GM19467 (cell line): ENCODE data around the gene MAD1L1.

ENCODE experiments used
- ATAC-seq: cut with Tn5 transposase; IDR thresholded peaks from one replicate; pipeline ENCODE4 v1.9.1; 2021; ENCODE audit warnings: mild to moderate bottlenecking, moderate library complexity; ENCODE audit not compliant: unreplicated experiment

Gene MAD1L1

GRCh38 chr7:2143981-2144595, 88.7 kb downstream of the MAD1L1 start:
- no peak for ATAC-seq

GRCh38 chr7:2143450-2143849, 89.3 kb downstream of the MAD1L1 start:
- ATAC-seq = no peak

DNA sequence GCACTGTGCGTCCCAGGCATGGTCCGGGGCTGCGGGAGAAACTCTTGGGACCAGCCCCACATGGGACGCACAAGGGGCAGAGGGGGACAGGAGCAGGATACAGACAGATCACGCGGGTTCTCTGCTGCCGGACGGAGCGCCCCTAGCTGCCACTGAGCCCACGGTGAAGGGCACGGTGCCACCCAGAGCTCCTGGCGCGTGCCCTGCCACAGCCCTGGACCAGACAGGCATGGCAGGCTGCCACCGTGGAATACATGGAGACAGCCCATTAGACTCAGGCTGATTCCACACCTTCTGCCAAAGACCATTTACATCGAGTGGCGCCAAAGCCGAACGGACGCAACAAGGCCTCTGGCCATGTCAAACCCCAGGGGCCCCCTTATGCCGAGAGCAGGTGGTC, 90.4 kb downstream of the MAD1L1 start:
- ATAC-seq = no peak

GRCh38 chr7:2141651-2142050, 91.1 kb downstream of the MAD1L1 start:
- ATAC-seq = no peak

DNA sequence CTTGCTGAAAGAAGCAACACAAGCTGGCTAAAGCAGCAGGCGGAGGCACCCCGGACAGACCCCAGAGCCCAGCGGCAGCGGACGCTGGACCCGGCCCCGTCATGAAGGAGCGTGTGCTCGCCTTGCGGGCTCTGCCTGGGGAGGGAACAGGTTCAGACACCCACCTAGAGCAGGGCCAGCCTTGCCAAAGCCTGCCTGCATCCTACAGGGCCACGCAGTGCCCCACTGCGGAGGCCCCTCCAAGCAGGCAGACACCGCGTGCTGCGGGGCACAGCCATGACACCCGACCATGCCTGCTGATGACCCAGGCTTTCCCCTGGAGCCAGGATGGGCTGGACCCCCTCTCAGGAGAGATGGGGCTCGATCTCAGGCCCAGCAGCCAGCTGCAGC, 91.7 kb downstream of the MAD1L1 start:
- no peak for ATAC-seq

- no peak for ATAC-seq
These were observed 92.3 kb downstream of the MAD1L1 start for GRCh38 chr7:2140216-2141020.

DNA sequence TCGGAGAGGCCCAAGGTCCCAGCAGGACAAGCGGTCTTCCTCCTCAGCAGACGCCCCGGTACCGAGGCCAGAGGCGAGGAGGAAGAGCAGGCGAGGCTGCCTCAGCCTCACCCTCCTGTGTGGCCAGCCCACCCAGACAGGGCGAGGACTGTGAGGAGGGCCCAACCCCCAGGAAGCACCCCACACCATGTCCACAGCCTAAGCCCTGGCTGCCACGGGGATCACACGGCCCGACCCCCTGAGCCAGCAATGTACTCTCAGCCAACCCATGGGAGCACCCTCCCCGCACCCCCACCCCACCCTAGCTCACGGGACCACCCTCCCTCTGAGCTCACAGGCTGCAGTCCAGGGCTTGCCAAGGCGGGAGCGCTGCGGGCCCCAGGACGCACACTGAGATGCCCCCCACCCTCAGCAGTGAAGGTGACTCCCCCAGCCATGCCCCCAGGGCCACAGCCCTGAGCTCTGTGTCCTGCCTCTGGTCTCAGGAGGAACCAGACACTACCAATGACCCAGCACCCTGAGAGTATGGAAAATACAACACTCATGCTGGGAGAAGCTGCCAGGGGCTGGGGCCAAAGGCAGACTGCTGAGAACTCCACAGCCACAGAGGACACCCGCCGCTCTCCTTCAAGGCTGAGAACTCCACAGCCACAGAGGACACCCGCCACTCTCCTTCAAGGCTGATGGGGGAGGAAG, 93.6 kb downstream of the MAD1L1 start:
- no peak for ATAC-seq

DNA sequence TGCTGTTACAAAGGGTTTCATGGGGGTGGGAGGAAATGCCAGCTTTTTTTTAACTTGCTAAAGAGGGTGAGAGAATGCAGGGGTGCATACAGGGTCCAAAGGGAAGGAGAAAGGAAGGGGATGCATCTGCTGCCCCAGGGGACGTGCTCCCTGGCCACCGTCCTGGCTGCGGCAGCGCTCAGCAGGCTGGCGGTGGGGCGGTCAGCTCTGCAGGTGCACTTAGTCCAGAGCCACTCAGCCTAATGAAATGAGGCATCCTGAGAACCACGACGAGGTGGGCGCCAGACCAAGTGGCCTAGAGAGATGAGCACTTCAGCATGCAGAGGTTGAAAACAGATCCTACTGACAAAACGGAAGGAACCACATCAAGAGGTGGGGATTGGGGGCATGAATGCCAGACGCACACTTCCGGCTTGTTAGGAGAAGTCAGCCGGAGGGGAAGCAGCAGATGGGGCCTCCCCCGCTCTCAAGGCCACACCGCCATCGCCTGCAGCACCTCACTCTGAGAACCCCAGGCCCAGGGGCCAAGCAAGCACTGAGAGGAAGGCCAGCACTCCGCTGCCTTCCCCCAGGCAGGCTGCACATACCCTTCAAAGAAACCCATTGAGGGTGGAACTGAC, 94.5 kb downstream of the MAD1L1 start:
- ATAC-seq = peak; percentile 48

- no peak for ATAC-seq
These were observed 98.0 kb downstream of the MAD1L1 start for GRCh38 chr7:2134740-2135139.

DNA sequence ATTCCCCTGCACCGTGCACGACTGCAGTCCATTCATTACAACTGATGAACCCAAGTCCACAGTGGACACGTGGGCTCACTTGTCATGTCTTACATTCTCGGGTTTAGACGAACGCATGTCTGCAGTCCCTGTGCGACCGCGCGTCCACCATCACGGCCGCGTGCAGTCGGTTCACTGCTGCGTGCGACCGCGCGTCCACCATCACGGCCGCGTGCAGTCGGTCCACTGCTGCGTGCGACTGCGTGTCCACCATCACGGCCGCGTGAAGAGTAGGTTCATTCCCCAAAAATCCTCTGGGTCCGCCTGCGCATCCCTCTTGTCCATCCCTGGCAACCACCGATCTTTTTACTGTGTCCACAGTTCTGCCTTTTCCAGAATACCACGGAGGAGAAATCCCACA, 100.5 kb downstream of the MAD1L1 start:
- no peak for ATAC-seq

DNA sequence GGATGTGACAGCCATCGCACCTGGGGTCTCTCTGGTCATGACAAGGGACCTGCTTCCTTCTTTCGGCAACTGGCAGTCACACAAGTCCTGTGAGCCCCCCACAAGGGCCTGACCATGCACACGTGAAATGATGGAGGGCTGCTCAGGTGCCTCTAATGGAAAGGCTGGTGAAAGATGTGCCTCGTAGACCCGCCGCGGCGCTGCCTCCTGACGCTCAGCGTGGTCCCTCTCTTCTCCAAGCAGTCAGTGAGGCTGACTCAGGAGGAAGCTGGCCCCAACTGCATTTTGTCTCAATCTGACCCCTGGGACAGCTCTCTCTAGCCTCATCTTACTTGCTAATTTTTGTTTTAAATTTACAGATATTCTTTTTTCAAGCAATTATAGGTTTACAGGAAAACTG, 100.9 kb downstream of the MAD1L1 start:
- ATAC-seq = no peak

GRCh38 chr7:2131341-2131740, 101.4 kb downstream of the MAD1L1 start:
- no peak for ATAC-seq

DNA sequence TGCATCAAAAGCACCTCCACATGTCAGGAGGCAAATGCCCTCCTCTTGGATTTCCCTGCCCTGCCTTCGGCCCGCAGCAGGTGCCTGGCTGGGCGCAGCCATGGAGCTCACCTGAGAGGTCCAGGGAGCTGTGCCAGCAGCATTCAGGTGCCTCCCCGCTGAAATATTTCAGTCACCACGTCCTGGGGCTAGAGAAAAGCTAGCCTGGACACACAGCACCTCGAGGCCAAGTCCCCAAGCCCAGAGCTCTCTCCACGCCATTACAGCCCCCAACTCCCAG, 102.7 kb downstream of the MAD1L1 start:
- ATAC-seq = no peak

GRCh38 chr7:2129323-2130095, 103.2 kb downstream of the MAD1L1 start:
- no peak for ATAC-seq

GRCh38 chr7:2128601-2129322, 104.0 kb downstream of the MAD1L1 start:
- ATAC-seq = no peak

DNA sequence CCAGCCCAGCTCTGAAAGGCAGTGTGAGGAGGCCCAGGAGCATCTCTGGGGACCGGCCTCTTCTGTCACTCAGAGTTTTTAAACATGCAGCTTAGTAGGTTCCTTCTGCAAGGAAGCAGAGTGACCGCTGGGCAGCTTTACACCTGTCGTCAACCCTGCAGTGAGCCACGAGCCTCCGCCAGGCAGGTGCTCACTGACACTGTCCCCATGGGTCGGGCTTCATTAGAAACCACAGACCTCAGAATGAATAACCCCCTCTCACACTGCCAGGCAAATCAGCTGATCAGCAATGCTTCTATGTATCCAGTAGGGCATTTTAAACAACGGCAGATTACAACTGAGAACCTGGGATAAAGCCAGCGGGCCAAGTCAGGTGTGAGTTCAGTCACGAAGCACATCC, 106.1 kb downstream of the MAD1L1 start:
- ATAC-seq = no peak

DNA sequence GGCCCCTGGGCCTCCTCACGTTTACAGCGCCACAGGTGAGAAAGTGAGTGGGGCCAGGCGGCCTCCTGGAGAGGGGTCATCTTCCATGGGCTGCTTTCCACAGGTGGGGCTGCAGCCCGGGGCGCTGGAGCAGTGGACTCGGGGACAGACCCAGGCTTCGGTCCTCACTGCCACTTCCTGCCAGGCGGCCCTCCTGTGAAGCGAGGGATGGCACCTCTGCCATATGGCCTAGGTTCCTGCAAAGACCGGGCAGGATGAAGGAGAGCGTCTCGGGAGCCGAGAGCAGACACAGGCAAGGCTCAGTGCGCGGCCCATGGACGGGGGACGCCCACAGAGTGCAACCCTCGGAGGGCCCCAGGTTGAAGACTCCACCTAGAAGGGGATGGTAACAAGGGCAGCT, 106.8 kb downstream of the MAD1L1 start:
- no peak for ATAC-seq

- ATAC-seq = no peak
These were observed 108.0 kb downstream of the MAD1L1 start for GRCh38 chr7:2124604-2125345.

DNA sequence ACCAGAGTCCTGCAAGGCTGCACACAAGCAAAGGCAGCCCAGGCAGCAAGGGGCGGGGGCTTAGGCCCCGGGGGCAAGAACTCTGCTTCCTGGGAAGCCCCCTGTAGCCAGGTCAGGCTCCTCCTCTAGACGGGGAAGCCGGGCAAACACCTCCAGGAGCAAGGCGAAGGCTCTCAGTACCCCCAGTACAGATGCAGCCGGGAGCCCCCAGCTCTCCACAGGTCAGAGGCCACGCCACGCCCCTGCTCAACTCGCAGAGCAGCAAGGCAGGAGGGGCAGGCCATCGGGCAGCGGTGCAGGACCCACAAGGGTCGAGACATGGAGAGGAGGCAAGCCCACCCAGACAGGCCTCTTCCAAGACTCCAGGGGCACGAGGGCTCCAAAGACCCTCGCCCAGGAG, 108.8 kb downstream of the MAD1L1 start:
- ATAC-seq = no peak

GRCh38 chr7:2123360-2123759, 109.4 kb downstream of the MAD1L1 start:
- no peak for ATAC-seq
